SIG-M5 treated with dmso at 0.1 percent for 504 hours (cell line): ENCODE data around the gene FANCC.
A peak's percentile ranks its signal among the peaks of the same experiment; 100 is the strongest.

ENCODE experiments used
- DNase-seq: peaks from one replicate; lab custom pipeline; 2025; ENCODE audit not compliant: unreplicated experiment; lab: John Stamatoyannopoulos, UW

The FANCC gene

GRCh38 chr9:95317119-95317892, at the start of gene FANCC:
Gene FANCC (minus strand): TSS chr9:95317709. CDS start chr9:95249291, 68,418 bp downstream.
- peak; percentile 67 for DNase-seq

- no peak for DNase-seq
Measured at GRCh38 chr9:95366731-95367325, 49.3 kb upstream of the FANCC start.

- DNase-seq: no peak
Measured at GRCh38 chr9:95365766-95366165, 48.3 kb upstream of the FANCC start.

GRCh38 chr9:95363051-95363841, 45.7 kb upstream of the FANCC start:
- DNase-seq: no peak

GRCh38 chr9:95360866-95361265, 43.4 kb upstream of the FANCC start:
- no peak for DNase-seq

GRCh38 chr9:95357316-95357715, 39.8 kb upstream of the FANCC start:
- no peak for DNase-seq

- no peak for DNase-seq
Measured at GRCh38 chr9:95355500-95355899, 38.0 kb upstream of the FANCC start.

- DNase-seq: no peak
Measured at GRCh38 chr9:95351051-95351450, 33.5 kb upstream of the FANCC start.

GRCh38 chr9:95350266-95350665, 32.8 kb upstream of the FANCC start:
- no peak for DNase-seq

- DNase-seq: no peak
Measured at GRCh38 chr9:95349091-95350038, 31.9 kb upstream of the FANCC start.

- DNase-seq: no peak
Measured at GRCh38 chr9:95346021-95346420, 28.5 kb upstream of the FANCC start.

GRCh38 chr9:95344735-95345325, 27.3 kb upstream of the FANCC start:
- DNase-seq: peak; percentile 4

- DNase-seq: no peak
Measured at GRCh38 chr9:95343725-95344287, 26.3 kb upstream of the FANCC start.

GRCh38 chr9:95342571-95342970, 25.1 kb upstream of the FANCC start:
- no peak for DNase-seq

GRCh38 chr9:95341293-95341962, 23.9 kb upstream of the FANCC start:
- DNase-seq: no peak

GRCh38 chr9:95338243-95338642, 20.7 kb upstream of the FANCC start:
- no peak for DNase-seq

- peak; percentile 4 for DNase-seq
Measured at GRCh38 chr9:95336281-95336680, 18.8 kb upstream of the FANCC start.

GRCh38 chr9:95333426-95333825, 15.9 kb upstream of the FANCC start:
- no peak for DNase-seq

GRCh38 chr9:95332860-95333259, 15.4 kb upstream of the FANCC start:
- DNase-seq: no peak
